ENCODE measurements around the gene FAM221A. TPM values are rescaled to one million over a fixed set of nuclear protein-coding genes. Genes with fewer than 3 reads are reported as not detected.

FAM221A gene
- total RNA-seq, 1 experiment from 2014 or later = 23.3 TPM

GRCh38 chr7:23696916-23697441 lies 17.0 kb downstream of the FAM221A start (continued):
- TF ChIP-seq, protein P1, sequence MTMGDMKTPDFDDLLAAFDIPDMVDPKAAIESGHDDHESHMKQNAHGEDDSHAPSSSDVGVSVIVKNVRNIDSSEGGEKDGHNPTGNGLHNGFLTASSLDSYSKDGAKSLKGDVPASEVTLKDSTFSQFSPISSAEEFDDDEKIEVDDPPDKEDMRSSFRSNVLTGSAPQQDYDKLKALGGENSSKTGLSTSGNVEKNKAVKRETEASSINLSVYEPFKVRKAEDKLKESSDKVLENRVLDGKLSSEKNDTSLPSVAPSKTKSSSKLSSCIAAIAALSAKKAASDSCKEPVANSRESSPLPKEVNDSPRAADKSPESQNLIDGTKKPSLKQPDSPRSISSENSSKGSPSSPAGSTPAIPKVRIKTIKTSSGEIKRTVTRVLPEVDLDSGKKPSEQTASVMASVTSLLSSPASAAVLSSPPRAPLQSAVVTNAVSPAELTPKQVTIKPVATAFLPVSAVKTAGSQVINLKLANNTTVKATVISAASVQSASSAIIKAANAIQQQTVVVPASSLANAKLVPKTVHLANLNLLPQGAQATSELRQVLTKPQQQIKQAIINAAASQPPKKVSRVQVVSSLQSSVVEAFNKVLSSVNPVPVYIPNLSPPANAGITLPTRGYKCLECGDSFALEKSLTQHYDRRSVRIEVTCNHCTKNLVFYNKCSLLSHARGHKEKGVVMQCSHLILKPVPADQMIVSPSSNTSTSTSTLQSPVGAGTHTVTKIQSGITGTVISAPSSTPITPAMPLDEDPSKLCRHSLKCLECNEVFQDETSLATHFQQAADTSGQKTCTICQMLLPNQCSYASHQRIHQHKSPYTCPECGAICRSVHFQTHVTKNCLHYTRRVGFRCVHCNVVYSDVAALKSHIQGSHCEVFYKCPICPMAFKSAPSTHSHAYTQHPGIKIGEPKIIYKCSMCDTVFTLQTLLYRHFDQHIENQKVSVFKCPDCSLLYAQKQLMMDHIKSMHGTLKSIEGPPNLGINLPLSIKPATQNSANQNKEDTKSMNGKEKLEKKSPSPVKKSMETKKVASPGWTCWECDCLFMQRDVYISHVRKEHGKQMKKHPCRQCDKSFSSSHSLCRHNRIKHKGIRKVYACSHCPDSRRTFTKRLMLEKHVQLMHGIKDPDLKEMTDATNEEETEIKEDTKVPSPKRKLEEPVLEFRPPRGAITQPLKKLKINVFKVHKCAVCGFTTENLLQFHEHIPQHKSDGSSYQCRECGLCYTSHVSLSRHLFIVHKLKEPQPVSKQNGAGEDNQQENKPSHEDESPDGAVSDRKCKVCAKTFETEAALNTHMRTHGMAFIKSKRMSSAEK (CRISPR knock-in tag; IDR thresholded peaks at IDR 0.05; ENCODE audit: borderline replicate concordance) = no peak
- TF ChIP-seq NR2C2 (CRISPR knock-in tag; IDR thresholded peaks at IDR 0.05) (no peak), CBFB (CRISPR knock-in tag; IDR thresholded peaks at IDR 0.05; ENCODE audit: low read depth) (no peak)

DNA sequence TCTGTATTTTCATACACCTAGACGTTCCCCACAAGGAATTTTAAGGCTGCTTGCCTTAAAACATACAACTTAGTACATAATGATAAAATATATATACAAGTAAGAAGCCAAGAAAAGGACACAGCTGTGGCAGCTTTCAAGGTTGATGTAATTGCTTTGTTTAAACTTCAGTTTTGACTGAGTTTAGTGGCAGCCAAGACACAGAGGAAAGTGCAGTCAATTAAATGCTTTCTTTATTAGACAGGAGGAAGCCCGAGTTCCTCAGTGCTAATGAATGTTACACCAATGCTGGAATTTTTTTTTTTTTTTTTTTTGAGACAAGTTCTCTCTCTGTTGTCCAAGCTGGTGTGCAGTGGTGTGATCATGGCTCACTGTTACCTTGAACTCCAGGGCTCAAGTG lies 18.8 kb downstream of the FAM221A start:
- CTCF ChIA-PET = interaction anchor here (1.3 to 2.4 kb wide), 3 partner anchors 10 to 152 kb away, joined by 4 to 26 read pairs (median 7); partner anchors contain the start of gene STK31
- Mint-ChIP-seq H3K27me3 (ENCODE audit: low read depth) (no peaks in the 10 kb centered on the region), H3K4me1 (no peaks in the 10 kb centered on the region), H3K36me3 (peaks cover 33% of the 10 kb centered on the region), H3K27ac (no peak overlapping the region), H3K9me3 (peaks cover under 1% of the 10 kb centered on the region), H3K4me3 (no peak overlapping the region)
- POLR2A ChIA-PET = interaction anchor here (0.6 to 0.7 kb wide), 2 partner anchors 128 to 196 kb away, joined by 3 to 6 read pairs; no protein-coding TSS in a partner anchor
- DNase-seq (ENCODE audit: low spot score) (no peak), ATAC-seq (no peak)
- TF ChIP-seq TEAD1 (CRISPR knock-in tag; IDR thresholded peaks at IDR 0.05) = no peak
- no peak for TF ChIP-seq AFF4 (CRISPR knock-in tag; IDR thresholded peaks at IDR 0.05; ENCODE audit: borderline replicate concordance)
- no peak for TF ChIP-seq ELF4 (CRISPR knock-in tag; IDR thresholded peaks at IDR 0.05; ENCODE audit: low read depth)
- TF ChIP-seq ATF1 (CRISPR knock-in tag; IDR thresholded peaks at IDR 0.05) = no peak
- TF ChIP-seq, protein P1 (CRISPR knock-in tag; IDR thresholded peaks at IDR 0.05; ENCODE audit: borderline replicate concordance) = no peak
- no peak for TF ChIP-seq ETV6 (CRISPR knock-in tag; IDR thresholded peaks at IDR 0.05)
- TF ChIP-seq ZBTB43 (CRISPR knock-in tag; IDR thresholded peaks at IDR 0.05) = no peak
- no peak for TF ChIP-seq GTF2I (CRISPR knock-in tag; conservative IDR thresholded peaks at IDR 0.05)
- no peak for TF ChIP-seq MAX (CRISPR knock-in tag; IDR thresholded peaks at IDR 0.05)
- no peak for TF ChIP-seq AR (CRISPR knock-in tag; IDR thresholded peaks at IDR 0.05)
- TF ChIP-seq, protein P2, sequence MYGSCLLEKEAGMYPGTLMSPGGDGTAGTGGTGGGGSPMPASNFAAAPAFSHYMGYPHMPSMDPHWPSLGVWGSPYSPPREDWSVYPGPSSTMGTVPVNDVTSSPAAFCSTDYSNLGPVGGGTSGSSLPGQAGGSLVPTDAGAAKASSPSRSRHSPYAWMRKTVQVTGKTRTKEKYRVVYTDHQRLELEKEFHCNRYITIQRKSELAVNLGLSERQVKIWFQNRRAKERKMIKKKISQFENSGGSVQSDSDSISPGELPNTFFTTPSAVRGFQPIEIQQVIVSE (CRISPR knock-in tag; IDR thresholded peaks at IDR 0.05; ENCODE audit: borderline replicate concordance) = no peak
- TF ChIP-seq, protein P3, sequence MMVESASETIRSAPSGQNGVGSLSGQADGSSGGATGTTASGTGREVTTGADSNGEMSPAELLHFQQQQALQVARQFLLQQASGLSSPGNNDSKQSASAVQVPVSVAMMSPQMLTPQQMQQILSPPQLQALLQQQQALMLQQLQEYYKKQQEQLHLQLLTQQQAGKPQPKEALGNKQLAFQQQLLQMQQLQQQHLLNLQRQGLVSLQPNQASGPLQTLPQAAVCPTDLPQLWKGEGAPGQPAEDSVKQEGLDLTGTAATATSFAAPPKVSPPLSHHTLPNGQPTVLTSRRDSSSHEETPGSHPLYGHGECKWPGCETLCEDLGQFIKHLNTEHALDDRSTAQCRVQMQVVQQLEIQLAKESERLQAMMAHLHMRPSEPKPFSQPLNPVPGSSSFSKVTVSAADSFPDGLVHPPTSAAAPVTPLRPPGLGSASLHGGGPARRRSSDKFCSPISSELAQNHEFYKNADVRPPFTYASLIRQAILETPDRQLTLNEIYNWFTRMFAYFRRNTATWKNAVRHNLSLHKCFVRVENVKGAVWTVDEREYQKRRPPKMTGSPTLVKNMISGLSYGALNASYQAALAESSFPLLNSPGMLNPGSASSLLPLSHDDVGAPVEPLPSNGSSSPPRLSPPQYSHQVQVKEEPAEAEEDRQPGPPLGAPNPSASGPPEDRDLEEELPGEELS (CRISPR knock-in tag; IDR thresholded peaks at IDR 0.05) = no peak

Measured in WTC11 (cell line).